Left lung (tissue), 10 donors: ENCODE measurements around the gene AKT2. TPM values are rescaled to one million over a fixed set of nuclear protein-coding genes. Genes with fewer than 3 reads are reported as not detected.

Experiments used
- ATAC-seq: fragments of 200-7000 bp; cut with Tn5 transposase; one replicate; pipeline ENCODE4 v1.9.1; 2020; ENCODE audit warnings: moderate library complexity
- DNase-seq, 4 donors: peaks; one replicate each; pipeline ENCODE4 v3.0.0-alpha.2; 2013 to 2020
- H3K27ac ChIP-seq, 2 donors: fragments of 200-600 bp; sonication (generic) in 1 of 2; one replicate each; pipeline versions ENCODE4 v1.5.0 to v1.8.0; 2020 to 2021
- H3K27me3 ChIP-seq, 2 donors: fragments of 200-600 bp; sonication (generic) in 1 of 2; one replicate each; pipeline versions ENCODE4 v1.5.0 to v1.8.0; 2020 to 2021
- H3K36me3 ChIP-seq, 2 donors: fragments of 200-600 bp; sonication (generic) in 1 of 2; one replicate each; pipeline versions ENCODE4 v1.5.0 to v1.8.0; 2020 to 2021
- H3K4me1 ChIP-seq, 2 donors: fragments of 200-600 bp; one replicate each; pipeline ENCODE4 v1.8.0; 2021
- H3K4me3 ChIP-seq, 2 donors: fragments of 200-600 bp; sonication (generic) in 1 of 2; one replicate each; pipeline versions ENCODE4 v1.5.0 to v1.8.0; 2020 to 2021; ENCODE audit warnings: mild to moderate bottlenecking in 1 of 2
- H3K9me3 ChIP-seq, 2 donors: fragments of 200-600 bp; sonication (generic) in 1 of 2; one replicate each; pipeline versions ENCODE4 v1.5.0 to v1.8.0; 2020 to 2021
- CTCF ChIP-seq, 2 donors: fragments of 200-600 bp; sonication (generic) in 1 of 2; IDR thresholded peaks; one replicate each; pipeline versions ENCODE4 v1.5.0 to v1.8.0; 2021; ENCODE audit warnings: antibody characterized with exemption in 2 of 2
- intact Hi-C, 2 donors: fragments of 100-400 bp; cut with DNase I; formaldehyde crosslinking; loops; one replicate each; pipeline versions ENCODE4 v1.11.2 to v1.14.2; 2022
- polyA plus RNA-seq, 6 donors: library from polyadenylated mRNA; unstranded; fragments of 120-200 nt; gene quantifications; one replicate each; pipeline ENCODE4 v1.2.1, GENCODE V29; 2013; ENCODE audit not compliant: insufficient read length in 6 of 6
- total RNA-seq, 2 donors: library from RNA; stranded (reverse); fragmentation: NEBNext Ultra II Directional; extraction: Animal tissue kit (Norgen Biotek cat#: 25700); gene quantifications; one replicate each; pipeline ENCODE4 v1.2.1, GENCODE V29; 2021
- donor health status: DM: no; HTN: yes; CAD: no.
- donor health status: DM: no; HTN: no; CAD: no.

The AKT2 gene
- total and polyA plus RNA-seq, 8 donors, result 102 to 182 (median 163) TPM

- ATAC-seq (no peak), DNase-seq (no peak)
- Histone ChIP-seq H3K9me3 (no peaks in the 10 kb centered on the region), H3K4me3 (no peak overlapping the region), H3K27ac (no peak overlapping the region), H3K4me1 (peaks cover 0 to 30% of the 10 kb centered on the region in 2 donors), H3K27me3 (no peaks in the 10 kb centered on the region), H3K36me3 (peaks cover 0 to 18% of the 10 kb centered on the region in 2 donors)
- intact Hi-C loops, result no loop called here
- TF ChIP-seq CTCF (IDR thresholded peaks at IDR 0.05), result no peak
Measured at GRCh38 chr19:40271706-40272105, 13.4 kb downstream of the AKT2 start.

GRCh38 chr19:40270362-40271089 is 14.6 kb downstream of the AKT2 start:
- TF ChIP-seq CTCF (IDR thresholded peaks at IDR 0.05), result no peak
- no peak overlapping the region for H3K27ac ChIP-seq
- H3K36me3 ChIP-seq, result peaks cover 0 to 23% of the 10 kb centered on the region in 2 donors
- ATAC-seq (no peak), DNase-seq (peak in 1 of 4 donors; percentile 40)
- no peaks in the 10 kb centered on the region for H3K9me3 ChIP-seq
- intact Hi-C loops, result no loop called here
- peaks cover 0 to 30% of the 10 kb centered on the region in 2 donors for H3K4me1 ChIP-seq
- no peaks in the 10 kb centered on the region for H3K27me3 ChIP-seq
- H3K4me3 ChIP-seq, result no peak overlapping the region

- Histone ChIP-seq H3K27ac (no peak overlapping the region), H3K4me1 (peaks cover 0 to 19% of the 10 kb centered on the region in 2 donors), H3K36me3 (peaks cover 0 to 34% of the 10 kb centered on the region in 2 donors), H3K4me3 (no peak overlapping the region), H3K27me3 (no peaks in the 10 kb centered on the region), H3K9me3 (no peaks in the 10 kb centered on the region)
- TF ChIP-seq CTCF (IDR thresholded peaks at IDR 0.05), result no peak
- no peak for DNase-seq
- no peak for ATAC-seq
- intact Hi-C loops, result no loop called here
Measured at GRCh38 chr19:40269216-40269940, 15.8 kb downstream of the AKT2 start.

GRCh38 chr19:40267601-40267997 is 17.5 kb downstream of the AKT2 start:
- no peak overlapping the region for H3K27ac ChIP-seq
- ATAC-seq (no peak), DNase-seq (no peak)
- no peaks in the 10 kb centered on the region for H3K27me3 ChIP-seq
- peaks cover 0 to 12% of the 10 kb centered on the region in 2 donors for H3K4me1 ChIP-seq
- no peaks in the 10 kb centered on the region for H3K9me3 ChIP-seq
- H3K4me3 ChIP-seq, result no peak overlapping the region
- no peak for TF ChIP-seq CTCF (IDR thresholded peaks at IDR 0.05)
- H3K36me3 ChIP-seq, result peaks cover 0 to 52% of the 10 kb centered on the region in 2 donors
- intact Hi-C loops, result no loop called here

GRCh38 chr19:40266912-40267600 is 18.1 kb downstream of the AKT2 start:
- Histone ChIP-seq H3K4me3 (no peak overlapping the region), H3K9me3 (no peaks in the 10 kb centered on the region), H3K36me3 (peaks cover 0 to 53% of the 10 kb centered on the region in 2 donors), H3K27ac (no peak overlapping the region), H3K4me1 (peaks cover 0 to 12% of the 10 kb centered on the region in 2 donors), H3K27me3 (no peaks in the 10 kb centered on the region)
- no peak for DNase-seq
- no peak for TF ChIP-seq CTCF (IDR thresholded peaks at IDR 0.05)
- peak; percentile 71 for ATAC-seq
- intact Hi-C loops, result no loop called here
